GM12865 (cell line): ENCODE results near the gene HLCS.

Experiments used
- DNase-seq: peaks from one replicate; pipeline ENCODE4 v3.0.0; 2010; ENCODE audit warnings: low read depth
- H3K4me3 ChIP-seq: 2 replicates; pipeline ENCODE4 v1.5.1; 2011; ENCODE audit warnings: mild to moderate bottlenecking, low read depth, low read length, control low read depth
- CTCF ChIP-seq: IDR thresholded peaks from 2 replicates; pipeline ENCODE4 v1.5.1; 2011; ENCODE audit warnings: low read length, control low read depth, low read depth, inconsistent platforms; ENCODE audit not compliant: insufficient read depth; ENCODE audit errors: missing control alignments

The HLCS gene

GRCh38 chr21:36810443-36810842, 156.0 kb downstream of the HLCS start:
- no peak for TF ChIP-seq CTCF
- DNase-seq, result no peak
- no peak overlapping the region for H3K4me3 ChIP-seq

- H3K4me3 ChIP-seq, result no peak overlapping the region
- no peak for DNase-seq
- no peak for TF ChIP-seq CTCF
Observed at GRCh38 chr21:36807422-36807928, 159.0 kb downstream of the HLCS start.

- no peak overlapping the region for H3K4me3 ChIP-seq
- DNase-seq, result no peak
- no peak for TF ChIP-seq CTCF
Observed at GRCh38 chr21:36806103-36806502, 160.4 kb downstream of the HLCS start.

- no peak overlapping the region for H3K4me3 ChIP-seq
- no peak for TF ChIP-seq CTCF
- DNase-seq, result no peak
Observed at GRCh38 chr21:36804874-36805611, 161.4 kb downstream of the HLCS start.

- no peak overlapping the region for H3K4me3 ChIP-seq
- no peak for DNase-seq
- TF ChIP-seq CTCF, result no peak
Observed at GRCh38 chr21:36803816-36804439, 162.5 kb downstream of the HLCS start.

- no peak overlapping the region for H3K4me3 ChIP-seq
- DNase-seq, result no peak
- TF ChIP-seq CTCF, result no peak
Observed at GRCh38 chr21:36803051-36803645, 163.3 kb downstream of the HLCS start.
